Hippocampal formation (tissue), 2 donors: ENCODE measurements around the gene TPCN1.

ENCODE experiments used
- DNase-seq, 2 donors: peaks; one replicate each; lab custom pipeline; 2025; lab: John Stamatoyannopoulos, UW

The TPCN1 gene

GRCh38 chr12:113285679-113286610 is 64.7 kb downstream of the TPCN1 start:
- DNase-seq: no peak

DNA sequence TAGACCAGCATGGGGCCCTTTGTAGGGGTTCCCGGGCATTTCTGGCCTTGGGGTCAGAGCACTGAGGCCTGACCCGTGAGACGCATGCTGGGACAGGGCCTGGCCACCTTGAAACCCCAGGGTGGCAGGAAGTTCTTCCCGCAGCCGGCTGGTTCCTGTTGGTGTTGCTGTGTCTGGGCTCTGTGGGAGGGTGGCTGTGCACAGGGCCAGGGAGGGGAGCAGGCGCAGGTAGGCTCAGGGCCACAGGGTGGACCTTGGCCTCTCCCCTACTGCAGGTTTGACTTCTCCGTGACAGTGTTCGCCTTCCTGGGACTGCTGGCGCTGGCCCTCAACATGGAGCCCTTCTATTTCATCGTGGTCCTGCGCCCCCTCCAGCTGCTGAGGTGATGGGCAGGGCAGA is 65.4 kb downstream of the TPCN1 start:
- no peak for DNase-seq

GRCh38 chr12:113287146-113287898 is 66.1 kb downstream of the TPCN1 start:
- no peak for DNase-seq

GRCh38 chr12:113287899-113288282 is 66.6 kb downstream of the TPCN1 start:
- no peak for DNase-seq

- no peak for DNase-seq
Observed at GRCh38 chr12:113289361-113289760, 68.1 kb downstream of the TPCN1 start.

DNA sequence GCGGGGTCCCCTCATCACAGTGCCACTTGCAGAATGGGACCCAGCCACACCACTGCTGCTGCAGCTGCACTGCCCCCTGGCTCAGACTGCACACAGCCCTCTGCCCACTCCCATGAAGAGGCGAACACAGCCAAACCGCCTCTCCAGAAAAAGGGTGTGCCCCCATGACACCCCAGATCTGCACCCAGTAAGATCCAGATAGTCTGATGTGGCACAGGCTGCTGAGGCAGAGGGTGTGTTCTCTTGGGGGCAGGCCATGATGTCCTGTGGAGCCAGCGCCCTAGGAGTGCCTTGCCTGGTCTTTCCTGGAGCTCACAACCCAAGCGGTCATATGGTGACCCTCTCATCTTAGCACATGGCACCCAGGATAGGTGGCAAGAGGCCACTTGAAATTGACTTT is 69.2 kb downstream of the TPCN1 start:
- DNase-seq: no peak

DNA sequence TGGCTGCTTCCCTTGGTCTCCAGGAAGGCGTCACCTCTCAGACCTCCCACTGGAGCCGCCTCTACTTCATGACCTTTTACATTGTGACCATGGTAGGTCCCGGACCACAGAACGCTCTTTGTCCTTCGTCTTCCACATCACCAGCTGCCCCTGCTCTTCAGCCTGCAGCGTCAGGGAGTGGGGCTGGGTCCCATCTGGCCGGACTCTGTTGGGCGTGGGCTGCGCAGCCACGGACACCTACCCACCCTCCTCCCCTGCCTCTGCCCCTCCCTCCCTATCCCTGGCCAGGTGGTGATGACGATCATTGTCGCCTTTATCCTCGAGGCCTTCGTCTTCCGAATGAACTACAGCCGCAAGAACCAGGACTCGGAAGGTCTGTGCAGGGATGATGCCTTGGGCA is 70.3 kb downstream of the TPCN1 start:
- DNase-seq: no peak

DNA sequence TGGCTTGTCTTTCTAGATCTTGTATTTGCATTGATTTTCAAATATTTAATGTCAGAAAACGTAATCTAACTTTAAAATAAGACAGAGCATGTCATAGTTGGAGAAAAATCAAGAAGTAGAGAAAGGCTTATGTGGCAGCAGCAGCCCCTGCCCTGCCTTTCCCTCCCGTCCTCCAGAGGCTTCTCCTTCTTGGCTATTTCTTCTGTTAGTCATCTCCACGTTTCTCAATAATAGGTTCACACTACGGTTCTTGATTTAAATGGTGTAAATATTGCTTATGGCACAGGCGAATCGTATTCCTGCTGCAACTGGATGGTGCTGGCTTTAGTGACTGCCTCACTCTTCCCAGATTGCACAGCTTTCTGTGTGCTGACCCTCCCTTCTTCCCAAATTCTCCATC is 70.8 kb downstream of the TPCN1 start:
- no peak for DNase-seq

- DNase-seq: no peak
Observed at GRCh38 chr12:113292547-113292946, 71.3 kb downstream of the TPCN1 start.

DNA sequence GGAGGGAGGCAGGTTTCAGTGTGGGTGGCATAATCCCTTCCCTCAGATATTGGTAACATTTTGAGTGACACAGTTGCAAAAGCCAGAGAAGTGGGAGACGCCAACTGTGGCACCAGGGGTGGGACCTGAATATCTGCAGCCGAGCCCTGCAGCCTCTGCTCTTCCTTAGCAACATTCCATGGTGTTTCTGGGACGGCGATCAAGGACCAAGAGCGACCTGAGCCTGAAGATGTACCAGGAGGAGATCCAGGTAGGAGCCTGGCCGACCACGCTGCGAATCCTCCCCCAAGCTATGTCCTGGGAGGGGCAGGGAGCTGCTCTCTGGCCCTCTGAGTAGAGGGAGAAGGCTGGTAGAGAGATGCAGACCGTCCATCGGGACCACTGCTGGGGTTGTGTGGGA is 71.8 kb downstream of the TPCN1 start:
- no peak for DNase-seq

DNA sequence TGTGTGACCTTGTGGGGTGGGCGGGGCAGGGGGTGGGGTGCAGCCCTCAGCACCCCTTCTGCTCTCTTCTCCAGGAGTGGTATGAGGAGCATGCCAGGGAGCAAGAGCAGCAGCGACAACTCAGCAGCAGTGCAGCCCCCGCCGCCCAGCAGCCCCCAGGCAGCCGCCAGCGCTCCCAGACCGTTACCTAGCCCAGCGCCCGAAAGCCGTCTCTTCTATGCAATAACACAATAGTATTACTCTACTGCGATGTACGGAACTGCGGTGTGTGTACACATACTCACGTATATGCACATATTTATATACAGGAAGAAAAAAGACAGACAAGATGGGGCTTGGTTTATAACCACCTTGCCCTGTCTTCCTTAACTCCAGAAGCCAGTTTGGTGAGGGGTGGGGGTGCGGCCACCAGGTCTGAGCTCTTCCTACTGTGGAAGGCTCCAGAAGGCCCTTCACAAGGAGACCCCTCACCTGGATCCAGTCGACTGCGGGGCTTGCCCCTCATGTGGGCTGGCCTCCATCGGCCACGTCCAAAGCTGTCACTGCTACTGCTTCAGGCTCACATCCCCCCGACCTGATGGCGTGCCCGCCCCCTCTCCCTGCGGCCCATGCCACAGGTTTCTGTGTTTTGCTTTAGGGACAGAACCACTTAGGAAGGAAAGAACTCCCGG is 74.8 kb downstream of the TPCN1 start:
- DNase-seq: no peak

DNA sequence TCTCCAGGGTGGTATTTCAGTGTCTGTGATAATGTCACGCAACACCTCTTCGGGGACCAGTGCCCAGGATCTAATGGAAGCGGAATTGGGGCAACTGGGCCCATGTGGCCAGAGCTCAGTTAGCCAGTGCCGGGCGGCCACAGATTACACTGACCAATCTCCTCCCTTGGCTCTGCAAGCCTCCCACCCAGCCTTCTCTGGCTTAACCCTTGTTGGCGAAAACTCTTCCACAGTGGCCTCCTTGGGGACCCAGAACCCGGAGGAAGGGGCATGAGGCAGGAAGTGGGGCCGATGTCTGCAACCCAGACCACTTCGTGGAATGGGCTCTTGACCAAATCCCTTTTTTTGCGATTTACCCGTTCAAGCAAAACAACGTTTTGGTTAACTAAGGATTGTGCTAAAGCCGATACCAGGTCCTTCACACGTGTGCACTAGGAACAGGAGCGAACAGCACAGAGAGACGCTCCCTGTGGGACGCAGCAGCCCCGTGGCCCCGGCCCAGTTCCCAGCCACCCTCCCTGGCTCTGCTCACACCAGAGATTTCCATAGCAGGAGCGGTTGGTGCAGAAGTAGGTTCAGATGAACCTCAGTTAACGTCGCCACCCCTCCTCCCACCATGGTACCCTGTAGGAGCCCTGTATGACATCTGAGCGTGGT is 75.4 kb downstream of the TPCN1 start:
- DNase-seq: no peak

GRCh38 chr12:113297214-113297587 is 75.9 kb downstream of the TPCN1 start:
- no peak for DNase-seq

GRCh38 chr12:113297621-113298471 is 76.6 kb downstream of the TPCN1 start:
- no peak for DNase-seq

DNA sequence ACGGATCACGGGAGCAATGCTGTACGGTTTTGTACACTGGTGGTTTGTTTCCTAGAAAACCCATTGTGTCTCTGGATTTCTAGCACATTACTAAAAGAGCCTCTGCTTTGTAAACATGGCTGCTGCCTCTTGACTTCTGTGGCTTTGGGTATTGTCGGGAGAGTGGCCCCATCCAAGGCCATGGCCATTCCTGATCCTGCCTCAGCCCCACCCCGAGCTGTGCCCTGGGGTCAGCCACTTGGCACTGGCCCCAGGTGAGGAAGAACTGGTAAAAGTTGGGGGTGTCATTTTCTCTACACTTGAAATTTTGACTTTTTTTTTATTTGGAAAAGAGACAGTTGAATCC is 77.2 kb downstream of the TPCN1 start:
- no peak for DNase-seq

- DNase-seq: peak; percentile 35 to 41
Observed at GRCh38 chr12:113298861-113299545, 77.7 kb downstream of the TPCN1 start.

DNA sequence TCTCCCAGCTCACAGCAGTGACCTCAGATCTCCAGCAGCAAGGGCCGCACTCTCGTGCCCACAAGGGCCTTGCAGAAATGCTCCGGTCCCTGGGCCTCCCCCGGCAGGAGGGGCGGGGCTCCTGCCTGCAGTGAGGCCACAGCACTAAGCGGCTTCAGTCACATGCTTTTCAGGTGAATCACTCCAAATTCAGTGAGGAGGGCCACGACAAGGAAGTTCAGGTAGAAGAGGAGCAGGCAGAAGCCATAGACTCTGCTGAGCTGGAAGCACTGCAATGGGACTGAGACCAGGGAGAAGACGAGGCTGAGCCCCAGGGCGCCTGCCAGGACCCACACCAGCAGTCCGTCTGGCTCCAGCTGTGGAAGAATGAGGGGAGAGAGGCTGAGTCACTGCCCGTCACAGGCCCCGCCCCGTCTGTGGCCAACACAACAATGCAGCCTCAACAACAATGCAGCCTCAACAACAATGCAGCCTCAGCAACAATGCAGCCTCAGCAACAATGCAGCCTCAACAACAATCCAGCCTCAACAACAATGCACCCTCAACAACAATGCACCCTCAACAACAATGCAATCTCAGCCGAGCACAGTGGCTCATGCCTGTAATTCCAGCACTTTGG is 78.5 kb downstream of the TPCN1 start:
- no peak for DNase-seq

GRCh38 chr12:113301811-113302210 is 80.5 kb downstream of the TPCN1 start:
- no peak for DNase-seq

DNA sequence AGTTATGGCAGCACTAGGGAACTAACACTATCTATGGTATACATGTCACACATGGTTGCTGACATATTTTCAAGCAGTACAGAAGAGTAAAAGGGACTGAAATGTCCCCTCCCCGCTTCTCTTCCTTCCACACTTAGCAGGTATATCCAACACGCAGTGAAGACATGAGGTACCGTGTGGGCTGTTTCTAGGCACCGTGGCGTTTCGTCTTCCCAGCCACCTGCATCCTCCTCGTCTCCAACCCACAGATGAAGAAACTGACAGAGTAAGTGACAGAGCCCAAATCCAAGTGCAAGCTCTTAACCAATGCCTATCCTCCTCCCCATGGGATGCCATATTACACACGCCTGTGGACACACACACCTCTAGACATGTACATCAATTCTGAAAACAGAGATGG is 81.2 kb downstream of the TPCN1 start:
- DNase-seq: no peak
